GM18519 (cell line): ENCODE data around the gene KIF1A.
"Not testable (repeated sequence)": the region's sequence is repeated elsewhere in the genome, so short reads cannot be mapped to it uniquely, and the experiment has no call there.

Source experiments
- ATAC-seq: cut with Tn5 transposase; IDR thresholded peaks from one replicate; pipeline ENCODE4 v1.9.1; 2021; ENCODE audit warnings: mild to moderate bottlenecking, moderate library complexity; ENCODE audit not compliant: unreplicated experiment, low FRiP score

Gene KIF1A

DNA sequence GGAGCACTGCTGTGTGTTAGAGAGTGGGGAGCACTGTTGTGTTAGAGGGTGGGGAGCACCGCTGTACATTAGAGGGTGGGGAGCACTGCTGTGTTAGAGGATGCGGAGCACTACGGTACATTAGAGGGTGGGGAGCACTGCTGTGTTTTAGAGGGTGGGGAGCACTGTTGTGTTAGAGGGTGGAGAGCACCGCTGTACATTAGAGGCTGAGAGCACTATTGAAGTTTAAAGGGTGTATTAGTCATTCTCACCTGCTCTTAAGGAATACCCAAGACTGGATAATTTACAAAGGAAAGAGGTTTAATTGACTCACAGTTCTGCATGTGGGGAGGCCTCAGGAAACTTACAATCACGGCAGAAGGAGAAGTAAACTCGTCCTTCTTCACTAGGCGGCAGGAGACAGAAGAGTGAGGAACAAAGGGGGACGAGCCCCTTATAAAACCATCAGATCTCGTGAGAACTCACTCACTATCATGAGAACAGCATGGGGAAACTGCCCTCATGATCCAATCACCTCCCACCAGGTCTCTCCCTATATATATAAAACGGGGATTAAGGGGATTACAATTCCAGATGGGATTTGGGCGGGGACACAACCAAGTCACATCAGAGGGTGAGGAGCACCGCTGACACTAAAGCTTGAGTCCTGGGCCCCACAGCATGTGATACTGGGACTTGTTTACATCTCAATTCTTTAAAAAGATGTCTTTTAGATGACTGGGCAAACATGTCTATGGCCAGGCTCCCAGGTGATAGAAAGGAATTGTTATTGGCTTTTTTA is 29.1 kb upstream of the KIF1A start:
- no peak for ATAC-seq

DNA sequence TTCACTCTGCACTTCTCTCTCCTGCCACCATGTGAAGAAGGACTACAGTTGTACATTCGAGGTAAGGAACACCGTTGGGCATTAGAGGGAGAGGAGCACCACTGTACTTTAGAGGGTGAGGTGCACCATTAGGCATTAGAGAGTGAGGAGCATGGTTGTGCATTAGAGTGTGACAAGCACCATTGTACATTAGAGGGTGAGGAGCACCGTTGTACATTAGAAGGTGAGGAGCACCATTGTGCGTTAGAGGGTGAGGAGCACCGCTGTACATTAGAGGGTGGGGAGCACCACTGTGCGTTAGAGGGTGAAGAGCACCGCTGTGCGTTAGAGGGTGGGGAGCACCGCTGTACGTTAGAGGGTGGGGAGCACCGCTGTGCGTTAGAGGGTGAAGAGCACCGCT is 27.8 kb upstream of the KIF1A start:
- ATAC-seq, result no peak

DNA sequence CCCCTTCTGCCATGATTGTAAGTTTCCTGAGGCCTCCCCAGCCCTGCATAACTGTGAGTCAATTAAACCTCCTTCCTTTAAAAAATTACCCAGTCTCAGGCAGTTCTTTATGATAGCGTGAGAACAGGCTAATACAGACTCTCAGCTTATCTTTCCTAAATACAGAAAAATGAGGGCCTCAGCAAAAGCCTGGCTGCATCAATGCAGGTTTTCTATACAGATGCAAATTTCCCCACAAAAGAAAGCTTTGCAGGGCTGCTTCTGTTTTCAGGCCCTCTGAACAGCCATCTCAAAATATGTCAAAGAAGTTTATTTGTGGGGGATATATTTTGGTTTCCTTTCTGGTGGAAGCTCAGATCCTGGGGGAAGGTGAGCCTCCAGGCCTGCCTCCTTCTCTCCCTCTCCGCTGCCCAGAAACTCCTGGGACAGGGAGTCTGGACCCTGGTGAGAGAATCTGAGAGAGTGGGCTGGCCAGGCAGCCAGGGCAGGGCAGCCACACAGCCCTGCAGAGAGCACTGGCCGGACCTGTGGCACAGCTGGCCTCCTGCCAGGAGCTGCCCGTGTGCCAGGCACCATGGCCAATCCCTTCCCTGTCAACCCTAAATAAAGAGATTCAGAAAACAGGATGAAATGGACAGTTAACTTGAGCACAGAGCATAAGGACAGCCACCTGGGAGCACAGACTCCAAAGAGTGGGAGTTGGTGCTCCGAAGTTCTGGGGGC is 27.0 kb upstream of the KIF1A start:
- no peak for ATAC-seq

DNA sequence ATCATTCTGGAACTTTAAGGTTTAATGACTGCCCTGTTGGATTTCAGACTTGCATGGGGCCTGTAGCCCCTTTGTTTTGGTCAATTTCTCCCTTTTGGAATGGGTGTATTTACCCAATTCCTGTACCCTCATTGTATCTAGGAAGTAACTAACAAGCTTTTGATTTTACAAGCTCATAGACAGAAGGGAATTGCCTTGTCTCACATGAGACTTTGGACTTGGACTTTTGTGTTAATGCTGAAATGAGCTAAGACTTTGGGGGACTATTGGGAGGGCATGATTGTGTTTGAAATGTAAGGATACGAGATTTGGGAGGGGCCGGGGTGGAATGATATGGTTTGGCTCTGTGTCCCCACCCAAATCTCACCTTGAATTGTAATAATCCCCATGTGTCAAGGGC is 26.3 kb upstream of the KIF1A start:
- ATAC-seq, result not testable (repeated sequence)

DNA sequence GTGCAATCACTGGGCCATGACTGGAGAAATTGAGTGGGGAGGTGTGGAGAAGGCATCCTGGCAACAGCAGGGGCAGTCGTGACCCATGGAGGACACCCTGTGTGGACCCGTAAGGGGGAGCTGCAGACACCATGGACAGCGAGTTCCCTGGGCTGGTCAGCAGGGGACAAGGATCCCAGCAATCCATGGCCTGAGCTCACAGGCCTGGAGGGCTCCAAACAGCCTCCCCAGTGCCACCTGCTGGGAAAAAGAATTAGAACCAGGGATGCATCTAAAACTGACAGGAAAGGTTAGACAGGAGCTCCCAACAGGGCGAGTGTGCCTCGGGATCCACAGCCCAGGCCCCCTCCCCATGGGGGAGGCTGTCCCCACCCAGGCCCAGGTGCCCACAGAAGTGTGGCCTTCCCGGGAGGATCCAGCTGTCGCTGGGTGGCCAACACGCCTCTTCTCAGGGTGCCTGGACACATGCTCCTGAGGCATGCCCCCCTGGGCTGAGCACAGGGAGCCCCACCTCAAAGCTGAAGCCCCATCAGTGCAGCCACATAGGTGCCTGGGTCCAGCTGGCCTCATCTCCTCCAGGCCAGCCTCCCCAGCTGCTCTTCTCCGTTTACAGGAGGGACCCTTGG is 20.5 kb upstream of the KIF1A start:
- no peak for ATAC-seq

DNA sequence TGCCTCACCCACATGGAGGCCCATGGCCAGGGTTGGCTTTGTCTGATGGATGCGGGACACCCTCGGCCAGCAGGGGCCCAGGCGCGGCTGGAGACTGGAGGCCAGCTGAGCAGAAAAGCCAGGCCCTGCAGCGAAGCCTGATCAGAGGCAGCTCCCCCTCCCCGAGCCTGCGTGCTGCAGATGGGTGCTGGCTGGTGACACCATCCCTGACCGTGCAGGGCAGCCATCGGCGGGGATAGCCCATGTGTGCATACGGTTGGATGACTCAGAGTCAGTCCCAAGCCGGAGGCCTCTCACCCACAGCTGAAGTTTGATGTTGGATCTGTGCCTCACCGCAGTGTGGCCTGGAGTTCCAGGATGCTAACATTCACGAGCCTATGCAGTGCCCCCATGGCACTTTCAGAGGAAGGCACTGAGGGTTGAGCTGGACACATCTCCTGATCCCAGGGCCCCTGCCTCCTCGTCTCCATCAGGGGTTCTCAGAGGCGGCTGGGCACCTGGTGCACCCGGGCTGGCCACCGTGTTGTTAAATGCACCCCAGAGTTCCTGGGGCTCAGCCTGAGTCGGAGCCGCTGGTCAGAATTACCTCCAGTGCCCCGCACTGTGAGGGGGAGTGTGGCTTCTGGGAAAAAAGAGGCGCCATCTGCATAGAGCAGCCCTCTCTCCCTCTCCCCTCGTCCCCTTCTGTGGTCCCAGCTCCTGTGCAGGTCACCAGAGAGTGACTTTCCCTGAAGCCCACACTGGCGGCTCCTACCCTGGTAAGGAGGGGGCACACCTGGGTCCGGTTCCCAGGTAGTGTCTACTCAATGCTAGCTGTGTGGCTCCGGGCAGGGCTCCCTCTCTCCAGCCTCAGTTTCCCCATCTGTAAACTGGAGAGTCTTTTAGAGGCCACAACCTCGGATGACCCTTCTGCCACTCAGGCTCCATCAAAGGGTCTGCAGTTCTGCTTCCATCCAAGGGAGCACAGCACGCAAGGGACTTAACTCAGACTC is 19.4 kb upstream of the KIF1A start:
- ATAC-seq, result no peak

DNA sequence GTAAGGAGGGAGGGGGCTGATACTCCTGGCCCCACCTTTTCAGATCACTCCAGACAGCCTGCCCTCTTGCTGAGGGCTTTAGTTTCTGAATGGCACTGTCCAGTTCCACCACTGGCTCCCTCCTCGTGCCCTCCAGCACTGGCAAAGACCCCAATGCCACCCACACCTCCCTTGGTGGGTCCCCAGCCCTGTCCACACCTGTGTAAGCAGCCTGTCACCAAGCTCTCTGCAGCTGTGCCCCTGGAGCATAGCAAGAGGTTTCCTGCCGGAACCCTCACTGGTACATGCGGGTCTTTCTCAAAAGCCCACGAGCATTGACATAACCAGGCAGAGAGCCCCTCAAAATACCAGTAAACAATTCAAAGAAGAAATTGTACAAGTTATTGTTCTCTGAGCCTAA is 17.6 kb upstream of the KIF1A start:
- no peak for ATAC-seq

DNA sequence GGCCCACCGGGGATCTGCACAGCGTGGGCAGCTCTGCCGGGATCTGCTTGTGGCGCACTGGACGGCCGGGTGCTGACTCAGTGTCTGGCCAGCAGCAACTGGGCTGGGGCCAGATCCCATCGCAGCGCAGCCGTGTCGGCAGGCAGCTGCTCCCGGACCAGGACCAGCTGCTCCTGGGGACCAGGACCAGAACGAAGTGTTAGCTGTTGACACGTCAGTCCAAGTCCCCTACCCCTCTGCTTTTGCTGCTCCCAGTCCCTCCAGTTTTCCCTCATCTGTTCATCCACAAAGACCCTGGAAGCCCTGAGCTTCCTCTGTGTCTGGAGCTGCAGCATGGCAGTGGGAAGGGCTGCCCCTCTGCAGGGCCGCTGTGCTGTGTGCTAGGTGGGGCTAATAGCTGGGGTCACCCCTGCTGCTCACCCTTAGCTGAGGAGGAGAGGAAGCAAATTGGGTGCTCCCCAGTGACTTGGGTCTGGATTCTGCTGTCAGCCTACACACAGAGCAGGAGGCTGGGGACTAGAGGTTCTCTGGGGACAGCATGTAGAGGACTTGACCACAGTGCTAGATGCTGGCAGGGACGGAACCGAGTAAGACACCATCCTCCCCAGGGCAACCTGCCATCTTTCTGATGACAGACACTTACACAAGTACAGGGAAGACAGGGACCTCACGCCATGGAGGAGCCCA is 16.9 kb upstream of the KIF1A start:
- no peak for ATAC-seq

DNA sequence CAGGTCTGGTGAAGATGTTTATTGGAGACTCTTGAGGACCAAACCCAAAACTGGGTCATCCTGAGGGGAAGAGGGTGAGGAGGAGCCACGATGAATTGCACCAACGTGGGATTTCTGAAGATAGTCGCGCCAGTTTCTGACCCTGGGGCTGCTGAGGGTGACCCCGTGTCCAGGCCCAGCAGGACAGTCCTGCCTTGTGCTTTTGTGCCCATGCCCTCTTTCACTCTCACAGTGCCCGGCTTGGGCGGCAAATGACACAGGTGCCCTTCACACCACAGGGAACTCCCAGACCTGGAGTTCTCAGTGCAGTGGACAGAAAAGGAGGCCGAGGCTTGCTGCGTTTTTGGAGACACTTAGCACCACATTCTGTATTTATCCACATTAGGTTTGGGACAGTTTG is 15.5 kb upstream of the KIF1A start:
- ATAC-seq, result no peak

DNA sequence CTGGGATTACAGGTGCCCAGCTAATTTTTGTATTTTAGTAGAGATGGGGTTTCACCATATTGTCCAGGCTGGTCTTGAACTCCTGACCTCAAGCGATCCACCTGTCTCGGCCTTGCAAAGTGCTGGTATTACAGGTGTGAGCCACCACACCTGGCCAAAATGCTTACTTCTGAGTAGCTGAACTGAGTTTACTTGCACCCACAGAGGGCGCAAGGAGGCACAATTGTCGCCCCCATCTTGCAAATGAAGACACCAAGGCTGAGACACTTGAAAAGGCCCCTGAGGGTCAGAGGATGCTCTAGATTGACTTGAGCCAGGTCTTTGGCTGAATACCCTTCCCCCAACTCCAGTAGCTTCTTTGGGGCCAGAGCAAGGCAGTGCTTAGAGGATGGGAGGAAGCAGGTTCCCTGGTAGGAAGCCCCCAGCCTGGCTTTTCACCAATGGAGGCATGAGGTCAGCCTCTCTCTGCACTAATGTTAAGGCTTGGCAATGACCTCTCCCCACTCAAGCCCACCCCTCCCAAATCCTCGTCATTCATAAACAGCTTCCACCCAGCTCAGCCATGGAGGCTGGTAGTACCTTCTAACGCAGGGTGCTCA is 14.5 kb upstream of the KIF1A start:
- ATAC-seq, result no peak

DNA sequence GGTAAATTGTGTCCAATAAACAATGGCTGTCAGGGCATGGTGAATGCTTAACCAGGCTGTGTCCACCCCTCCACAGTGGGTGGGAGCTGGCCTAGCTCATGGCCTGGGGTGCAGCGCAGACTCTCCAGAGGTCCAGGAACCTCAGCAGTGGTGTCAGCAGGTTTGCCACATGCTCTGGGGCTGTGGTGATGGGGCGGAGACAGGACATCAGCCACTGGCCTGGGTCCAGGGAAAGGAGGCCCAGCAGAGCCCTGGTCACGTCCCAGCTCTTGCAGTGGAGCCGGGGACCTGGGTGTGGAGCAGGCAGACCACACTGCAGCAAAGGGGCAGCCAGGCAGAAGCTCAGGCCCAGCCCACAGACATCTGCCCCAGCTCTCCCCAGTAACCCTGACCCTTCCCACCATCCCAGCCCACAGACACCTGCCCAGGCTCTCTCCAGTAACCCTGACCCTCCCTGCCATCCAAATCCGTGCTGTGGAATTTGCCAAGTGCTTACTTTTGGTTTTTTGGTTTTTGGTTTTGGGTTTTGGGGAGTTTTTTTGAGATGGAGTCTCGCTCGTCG is 13.8 kb upstream of the KIF1A start:
- ATAC-seq, result no peak

DNA sequence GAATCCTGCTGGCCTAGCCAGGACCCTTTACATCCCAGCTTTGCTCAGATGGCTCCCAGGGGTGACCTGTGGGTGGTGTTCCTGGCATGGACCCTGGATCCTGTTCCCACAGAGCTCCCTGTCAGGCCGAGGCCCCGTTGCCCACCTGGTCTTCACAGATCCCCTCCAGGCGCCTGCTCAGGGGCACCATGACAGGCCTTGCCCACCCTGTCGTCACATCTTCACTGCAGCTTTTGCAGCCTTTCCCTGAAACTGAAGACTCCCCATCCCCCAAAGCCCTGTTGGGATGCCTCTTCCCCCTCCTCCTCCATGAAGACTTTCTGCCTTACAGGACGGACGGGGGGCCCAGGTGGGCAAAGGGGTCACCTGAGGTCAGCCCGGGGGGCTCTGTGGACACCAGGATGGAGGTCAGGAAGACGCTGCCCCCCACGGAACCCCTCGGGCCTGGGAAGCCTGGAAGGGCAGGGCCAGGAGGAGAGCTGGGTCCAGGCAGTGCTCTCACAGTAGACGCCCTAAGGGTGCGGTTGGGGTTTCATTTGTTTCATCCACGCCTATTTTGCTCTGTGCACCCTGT is 13.0 kb upstream of the KIF1A start:
- no peak for ATAC-seq

DNA sequence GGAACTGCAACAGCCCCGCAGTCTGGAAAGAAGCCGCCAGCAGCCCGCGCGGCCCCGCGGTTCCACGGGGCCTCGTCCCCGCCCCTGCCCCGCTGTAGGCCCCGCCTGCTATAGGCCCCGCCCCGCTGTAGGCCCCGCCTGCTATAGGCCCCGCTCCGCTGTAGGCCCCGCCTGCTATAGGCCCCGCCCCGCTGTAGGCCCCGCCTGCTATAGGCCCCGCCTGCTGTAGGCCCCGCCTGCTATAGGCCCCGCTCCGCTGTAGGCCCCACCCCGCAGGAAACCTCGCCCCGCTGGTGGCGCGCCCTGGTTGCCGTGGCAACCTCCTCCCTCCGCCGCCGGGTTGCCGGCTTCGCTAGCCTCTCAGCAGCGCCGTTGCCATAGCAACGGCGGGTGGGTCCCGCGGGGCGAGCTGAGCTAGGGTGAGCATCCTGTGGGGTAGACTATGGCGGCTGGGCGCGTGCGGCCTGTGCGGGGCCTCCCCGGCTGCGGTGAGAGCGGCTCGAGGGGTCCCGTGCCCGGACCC is 12.2 kb upstream of the KIF1A start:
- peak; percentile 79 for ATAC-seq

DNA sequence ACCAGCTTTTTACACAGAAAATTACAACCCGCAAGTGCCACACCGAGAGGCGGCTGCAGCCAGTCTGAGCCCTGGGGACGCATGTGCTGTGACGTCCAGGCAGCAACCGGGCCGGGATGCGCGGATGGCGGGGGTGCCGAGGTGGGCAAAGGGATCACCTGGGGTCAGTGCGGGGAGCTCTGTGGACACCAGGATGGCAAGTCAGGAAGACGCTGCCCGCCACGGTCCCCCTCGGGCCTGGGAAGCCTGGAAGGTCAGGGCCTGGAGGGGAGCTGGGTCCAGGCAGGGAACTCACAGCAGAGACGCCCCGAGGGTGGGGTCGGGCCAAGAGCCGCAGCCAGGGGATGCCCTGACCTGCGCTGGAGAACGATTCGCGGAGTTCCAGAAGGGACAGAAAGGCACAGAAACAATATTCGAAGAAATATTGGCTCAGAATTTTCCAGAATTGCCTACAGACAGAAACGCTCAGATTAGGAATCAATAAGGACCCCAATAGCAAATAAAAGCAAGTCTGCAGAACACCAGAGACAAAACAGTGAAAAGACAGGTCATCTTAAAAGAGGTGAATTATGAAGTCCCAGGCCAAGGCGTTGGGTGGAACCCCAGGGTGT is 11.7 kb upstream of the KIF1A start:
- ATAC-seq, result no peak

DNA sequence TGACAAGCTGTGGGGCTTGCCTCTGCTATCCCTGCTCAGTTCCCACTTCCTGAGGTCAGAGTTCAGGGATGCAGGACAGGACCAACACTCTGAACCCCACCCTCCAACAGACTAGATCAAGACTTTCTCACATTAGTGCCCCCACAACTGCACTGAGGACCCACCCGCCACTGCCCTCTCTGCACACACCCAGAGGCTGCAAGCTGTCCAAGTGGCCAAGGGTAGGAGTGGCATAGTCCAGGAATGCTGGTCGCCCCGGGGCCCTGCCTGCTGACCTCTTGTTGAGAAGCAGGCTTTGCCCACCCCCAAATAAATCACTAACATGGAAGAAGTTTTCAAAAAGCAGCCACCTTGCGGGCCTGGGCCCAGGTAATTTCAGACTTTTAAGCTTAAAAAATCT is 5.5 kb upstream of the KIF1A start:
- no peak for ATAC-seq

DNA sequence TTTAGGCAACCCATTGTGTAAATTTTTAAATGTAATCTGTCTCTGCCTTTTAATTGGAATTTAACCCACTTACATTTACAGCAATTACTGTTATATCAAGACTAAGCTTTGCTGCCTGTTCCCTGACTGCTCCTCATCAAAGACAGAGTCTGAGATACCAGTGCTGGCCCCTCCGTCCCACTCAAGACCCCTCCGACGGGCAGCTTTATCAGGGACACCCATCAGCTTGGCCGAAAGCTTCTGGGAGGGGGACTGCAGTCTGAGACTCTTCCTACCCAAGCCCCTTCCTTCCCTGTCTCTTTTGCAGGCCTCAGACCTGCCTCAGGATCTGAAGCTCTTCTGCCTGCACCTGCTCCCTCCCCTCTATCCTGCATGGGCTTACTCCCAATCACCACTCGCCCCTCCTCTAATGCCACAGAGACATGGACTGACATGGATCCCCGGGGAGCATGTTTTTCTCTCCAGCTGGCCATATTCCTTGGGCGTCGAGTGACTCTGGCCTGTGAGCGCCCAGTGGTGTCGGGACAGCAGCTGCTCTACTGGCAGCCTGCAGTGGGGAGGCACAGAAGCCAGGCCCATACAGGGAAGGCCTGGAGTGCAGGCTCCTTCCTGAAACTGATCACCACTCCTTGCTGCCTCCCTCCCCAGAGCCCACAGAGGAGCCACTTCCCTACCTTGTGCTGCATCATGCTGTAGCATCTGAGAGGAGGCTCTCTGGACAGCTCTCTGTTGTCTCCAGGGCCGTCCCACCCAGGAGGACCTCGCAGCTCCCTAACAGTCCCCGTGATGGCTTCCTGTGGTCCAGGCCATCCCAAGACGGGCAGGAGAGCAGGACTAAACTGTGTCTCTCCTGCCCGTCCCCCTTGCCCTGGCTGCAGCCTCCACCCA is 3.7 kb upstream of the KIF1A start:
- ATAC-seq, result no peak

DNA sequence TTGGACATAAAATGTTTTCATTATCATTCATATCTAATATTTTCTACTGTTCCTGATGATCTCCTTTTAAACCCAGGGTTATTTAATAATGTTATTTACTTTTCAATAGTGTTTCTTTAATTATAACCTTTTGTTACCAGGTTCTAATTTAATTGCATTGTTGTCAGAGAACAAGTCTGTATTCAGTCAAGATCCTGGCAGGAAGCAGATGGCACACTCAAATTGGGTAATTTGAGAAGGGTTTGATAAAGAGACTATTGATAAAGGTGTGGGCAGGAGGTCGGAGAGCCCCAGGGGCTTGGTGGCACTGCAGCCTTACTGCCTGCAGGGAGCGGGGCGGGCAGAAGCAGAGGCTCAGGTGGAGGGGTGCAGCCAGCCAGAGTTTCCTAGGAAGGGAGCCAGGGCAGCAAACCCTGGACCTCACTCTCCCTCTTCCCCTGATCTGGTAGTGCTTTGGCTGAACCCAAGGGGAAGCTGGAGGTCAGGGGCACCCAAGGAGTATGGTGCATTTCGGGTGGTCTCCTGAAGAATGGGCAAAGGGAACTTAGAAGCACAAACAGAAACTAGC is 2.3 kb upstream of the KIF1A start:
- no peak for ATAC-seq
